ENCODE measurements around the gene P2RX1.

Gene P2RX1

GRCh38 chr17:3927628-3928340, 11.5 kb upstream of the P2RX1 start:
- ChIA-PET POLR2A (interaction anchor here (0.7 kb wide), 1 partner anchor 83 kb away, joined by 3 read pairs; no protein-coding TSS in a partner anchor), CTCF (interaction anchor here (0.9 kb wide), 1 partner anchor 14 kb away, joined by 3 read pairs; no protein-coding TSS in a partner anchor)
- no peak for DNase-seq (ENCODE audit: extremely low spot score)

GRCh38 chr17:3926860-3927627, 10.8 kb upstream of the P2RX1 start:
- TF ChIP-seq FOXM1 (IDR thresholded peaks at IDR 0.05; ENCODE audit: borderline replicate concordance): no peak
- TF ChIP-seq L3MBTL2 (conservative IDR thresholded peaks at IDR 0.05): no peak
- no peak for TF ChIP-seq SP1 (IDR thresholded peaks at IDR 0.05)
- TF ChIP-seq LEF1 (IDR thresholded peaks at IDR 0.05; ENCODE audit: borderline replicate concordance): no peak
- no peak for TF ChIP-seq ZNF384 (IDR thresholded peaks at IDR 0.05)
- ChIA-PET POLR2A (interaction anchor here (0.7 kb wide), 1 partner anchor 82 kb away, joined by 3 read pairs; no protein-coding TSS in a partner anchor), CTCF (interaction anchor here (0.6 to 0.9 kb wide), 3 partner anchors 12 to 13 kb away, joined by 3 read pairs; no protein-coding TSS in a partner anchor)
- no peak for DNase-seq (ENCODE audit: extremely low spot score)

More at GRCh38 chr17:3927628-3928340, 11.5 kb upstream of the P2RX1 start:
- TF ChIP-seq HDGF (IDR thresholded peaks at IDR 0.05; ENCODE audit: borderline replicate concordance): no peak
- no peak for TF ChIP-seq LEF1 (IDR thresholded peaks at IDR 0.05; ENCODE audit: borderline replicate concordance)
- TF ChIP-seq, protein P1, sequence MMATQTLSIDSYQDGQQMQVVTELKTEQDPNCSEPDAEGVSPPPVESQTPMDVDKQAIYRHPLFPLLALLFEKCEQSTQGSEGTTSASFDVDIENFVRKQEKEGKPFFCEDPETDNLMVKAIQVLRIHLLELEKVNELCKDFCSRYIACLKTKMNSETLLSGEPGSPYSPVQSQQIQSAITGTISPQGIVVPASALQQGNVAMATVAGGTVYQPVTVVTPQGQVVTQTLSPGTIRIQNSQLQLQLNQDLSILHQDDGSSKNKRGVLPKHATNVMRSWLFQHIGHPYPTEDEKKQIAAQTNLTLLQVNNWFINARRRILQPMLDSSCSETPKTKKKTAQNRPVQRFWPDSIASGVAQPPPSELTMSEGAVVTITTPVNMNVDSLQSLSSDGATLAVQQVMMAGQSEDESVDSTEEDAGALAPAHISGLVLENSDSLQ (IDR thresholded peaks at IDR 0.05): no peak
- no peak for TF ChIP-seq SP1 (IDR thresholded peaks at IDR 0.05)

GRCh38 chr17:3925684-3926485, 9.6 kb upstream of the P2RX1 start:
- CTCF ChIA-PET: interaction anchor here (0.6 to 0.9 kb wide), 2 partner anchors 12 to 13 kb away, joined by 3 read pairs; no protein-coding TSS in a partner anchor
- DNase-seq (ENCODE audit: extremely low spot score): no peak
- POLR2A ChIA-PET: no interaction called here
- no peak for TF ChIP-seq ARNT (IDR thresholded peaks at IDR 0.05)

DNA sequence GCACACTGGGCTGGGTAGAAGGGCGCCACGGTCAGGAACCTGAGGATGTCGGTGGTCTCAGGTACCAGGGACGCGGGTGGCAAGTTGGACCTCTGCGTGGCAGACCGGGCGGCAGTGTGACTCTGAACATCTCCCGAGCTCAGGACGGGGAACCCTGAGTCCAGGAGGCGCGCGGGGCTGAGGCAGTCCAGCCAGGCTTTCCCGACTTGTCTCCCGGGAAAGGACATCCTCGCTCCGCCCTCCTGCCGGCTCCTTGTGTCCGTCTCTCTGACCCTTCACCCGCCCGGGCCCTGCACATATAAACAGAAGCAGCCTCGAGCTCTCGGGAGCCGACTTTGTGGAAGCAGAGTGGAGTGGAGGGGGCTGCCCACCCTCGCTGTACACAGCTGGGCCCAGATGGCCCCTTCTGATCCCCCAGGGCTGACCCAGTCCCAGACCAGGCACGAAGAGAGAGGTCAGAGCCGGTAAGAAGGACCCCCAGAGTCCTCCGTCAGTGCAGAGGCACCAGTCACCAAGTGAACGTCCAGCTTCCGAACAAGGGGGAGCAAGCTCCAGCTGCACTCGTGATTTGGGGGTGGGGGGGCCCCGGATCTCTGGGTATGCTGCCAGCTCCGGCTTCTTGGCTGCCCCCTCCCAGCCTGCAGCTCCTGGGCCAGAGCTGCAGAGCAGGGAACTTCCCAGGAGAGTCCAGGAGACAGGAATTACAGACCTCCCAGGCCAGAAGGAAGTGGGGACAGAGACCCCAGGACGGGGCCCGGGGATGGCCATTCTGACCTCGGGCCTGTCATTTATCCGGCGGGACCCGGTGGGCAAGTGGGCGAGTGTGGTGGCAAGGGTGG, 8.5 kb upstream of the P2RX1 start:
- CTCF ChIA-PET: interaction anchor here (0.6 kb wide), 1 partner anchor 82 kb away, joined by 3 read pairs; no protein-coding TSS in a partner anchor
- DNase-seq (ENCODE audit: extremely low spot score): no peak
- POLR2A ChIA-PET: no interaction called here
- TF ChIP-seq BHLHE40 (IDR thresholded peaks at IDR 0.05; ENCODE audit: borderline replicate concordance) (no peak), ARNT (IDR thresholded peaks at IDR 0.05) (no peak), ZNF384 (IDR thresholded peaks at IDR 0.05) (no peak), SUZ12 (IDR thresholded peaks at IDR 0.05) (no peak), HDGF (IDR thresholded peaks at IDR 0.05; ENCODE audit: borderline replicate concordance) (no peak), SP1 (IDR thresholded peaks at IDR 0.05) (no peak), CTBP1 (IDR thresholded peaks at IDR 0.05; ENCODE audit: borderline replicate concordance) (no peak), NFRKB (IDR thresholded peaks at IDR 0.05) (no peak), LEF1 (IDR thresholded peaks at IDR 0.05; ENCODE audit: borderline replicate concordance) (no peak), FOXM1 (IDR thresholded peaks at IDR 0.05; ENCODE audit: borderline replicate concordance) (no peak), L3MBTL2 (conservative IDR thresholded peaks at IDR 0.05) (no peak), ELF4 (IDR thresholded peaks at IDR 0.05) (no peak), TARDBP (IDR thresholded peaks at IDR 0.05) (no peak)

GRCh38 chr17:3923466-3924190, 7.4 kb upstream of the P2RX1 start:
- TF ChIP-seq FOXM1 (IDR thresholded peaks at IDR 0.05; ENCODE audit: borderline replicate concordance) (no peak), FOXK2 (IDR thresholded peaks at IDR 0.05) (no peak)
- no peak for DNase-seq (ENCODE audit: extremely low spot score)
- ChIA-PET POLR2A (no interaction called here), CTCF (interaction anchor here (1.6 kb wide), 1 partner anchor 10 kb away, joined by 4 read pairs; no protein-coding TSS in a partner anchor)

- POLR2A ChIA-PET: no interaction called here
- no peak for DNase-seq (ENCODE audit: extremely low spot score)
- CTCF ChIA-PET: interaction anchor here (1.6 kb wide), 1 partner anchor 9 kb away, joined by 4 read pairs; no protein-coding TSS in a partner anchor
- TF ChIP-seq LEF1 (IDR thresholded peaks at IDR 0.05; ENCODE audit: borderline replicate concordance): no peak
- TF ChIP-seq ARNT (IDR thresholded peaks at IDR 0.05): no peak
- TF ChIP-seq BHLHE40 (IDR thresholded peaks at IDR 0.05; ENCODE audit: borderline replicate concordance): no peak
- no peak for TF ChIP-seq ELF4 (IDR thresholded peaks at IDR 0.05)
- TF ChIP-seq SP1 (IDR thresholded peaks at IDR 0.05): no peak
- no peak for TF ChIP-seq FOXA1 (IDR thresholded peaks at IDR 0.05)
- TF ChIP-seq SUZ12 (IDR thresholded peaks at IDR 0.05): no peak
- no peak for TF ChIP-seq CTBP1 (IDR thresholded peaks at IDR 0.05; ENCODE audit: borderline replicate concordance)
- no peak for TF ChIP-seq L3MBTL2 (conservative IDR thresholded peaks at IDR 0.05)
- TF ChIP-seq, protein P1 (IDR thresholded peaks at IDR 0.05): no peak
- TF ChIP-seq FOXK2 (IDR thresholded peaks at IDR 0.05): no peak
These were observed 6.5 kb upstream of the P2RX1 start for GRCh38 chr17:3922765-3923164.

All from HEK293T (cell line).